PFSK-1 (cell line): Measurements from ENCODE around the gene CHRNG.

Experiments
- REST ChIP-seq, 2 experiments: IDR thresholded peaks; 2 replicates each; pipeline versions ENCODE4 v1.6.1 to v1.8.0; 2011 to 2012; ENCODE audit warnings: low read depth in 2 of 2, low read length in 2 of 2, control low read depth in 1 of 2, inconsistent platforms in 1 of 2, mild to moderate bottlenecking in 1 of 2, moderate library complexity in 1 of 2; ENCODE audit not compliant: insufficient read depth in 1 of 2
- SIN3A ChIP-seq: IDR thresholded peaks from 2 replicates; pipeline ENCODE4 v1.6.1; 2012; ENCODE audit warnings: mild to moderate bottlenecking, low read length, moderate library complexity, borderline replicate concordance; ENCODE audit not compliant: insufficient read depth

- TF ChIP-seq REST (IDR thresholded peaks at IDR 0.05; ENCODE audit: insufficient read depth in 1 of 2, low read depth in 2 of 2, low read length in 2 of 2) (no peak), SIN3A (no peak)
Measured at GRCh38 chr2:232540441-232541041, 1.0 kb downstream of the CHRNG start.
